HFFc6 (cell line): ENCODE results near the gene SPACA9. TPM values are rescaled to one million over a fixed set of nuclear protein-coding genes. Genes with fewer than 3 reads are reported as not detected.
A peak's percentile ranks its signal among the peaks of the same experiment; 100 is the strongest.

Source experiments
- DNase-seq: peaks from one replicate; pipeline ENCODE4 v3.0.0-alpha.2; 2018
- H3K27ac Mint-ChIP-seq: 2 replicates; pipeline ENCODE4 v1.8.0; 2020; ENCODE audit warnings: mild to moderate bottlenecking, mixed read lengths
- H3K27me3 Mint-ChIP-seq: 2 replicates; pipeline ENCODE4 v1.8.0; 2021; ENCODE audit warnings: mild to moderate bottlenecking, moderate library complexity, mixed read lengths; ENCODE audit not compliant: insufficient read depth
- H3K36me3 Mint-ChIP-seq: 2 replicates; pipeline ENCODE4 v1.8.0; 2021; ENCODE audit warnings: low read depth, mixed read lengths
- H3K4me1 Mint-ChIP-seq: 2 replicates; pipeline ENCODE4 v1.8.0; 2020; ENCODE audit warnings: low read depth, mixed read lengths
- H3K4me3 Mint-ChIP-seq: 2 replicates; pipeline ENCODE4 v1.8.0; 2020; ENCODE audit warnings: mild to moderate bottlenecking, moderate library complexity, mixed read lengths
- H3K9me3 Mint-ChIP-seq: 2 replicates; pipeline ENCODE4 v1.8.0; 2020; ENCODE audit warnings: mild to moderate bottlenecking, mixed read lengths
- total RNA-seq, 6 experiments: library from RNA; stranded (reverse); fragmentation: NEBNext Ultra II Directional; extraction: Animal tissue kit (Norgen Biotek cat#: 25700); gene quantifications; 2 replicates in 1 of 6; 3 replicates in 5 of 6; pipeline ENCODE4 v1.2.3, GENCODE V29; 2021
- TF ChIP-seq, protein P1 (sequence below): fragments of 200-600 bp; sonication (generic); IDR thresholded peaks from 2 replicates; pipeline ENCODE4 v1.5.0; 2021; ENCODE audit warnings: antibody characterized with exemption, mild to moderate bottlenecking

SPACA9 gene
- total RNA-seq, 6 experiments from 2014 or later = 5.7 to 8.9 (median 6.3) TPM

DNA sequence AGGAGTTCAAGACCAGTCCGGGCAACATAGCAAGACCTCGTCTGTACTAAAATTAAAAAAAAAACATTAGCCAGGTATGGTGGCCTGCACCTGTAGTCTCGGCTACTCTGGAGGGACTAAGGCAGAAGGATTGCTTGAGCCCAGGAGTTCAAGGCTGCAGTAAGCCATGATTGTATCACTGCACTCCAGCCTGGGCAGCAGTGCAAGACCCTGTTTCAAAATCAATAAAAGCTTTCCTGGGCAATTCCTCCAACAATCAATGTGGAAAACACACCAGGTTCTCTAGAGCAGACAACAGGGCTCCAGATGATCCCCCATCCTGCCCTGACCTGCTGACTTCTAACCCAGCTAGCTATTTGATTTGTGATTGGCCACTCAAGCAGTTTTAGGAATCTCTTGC is 1.8 kb upstream of the SPACA9 start:
- no peaks in the 10 kb centered on the region for H3K9me3 Mint-ChIP-seq
- no peak overlapping the region for H3K27ac Mint-ChIP-seq
- no peaks in the 10 kb centered on the region for H3K36me3 Mint-ChIP-seq
- no peak for DNase-seq
- H3K4me1 Mint-ChIP-seq = peaks cover 13% of the 10 kb centered on the region
- H3K27me3 Mint-ChIP-seq = peaks cover 14% of the 10 kb centered on the region
- TF ChIP-seq, protein P1, sequence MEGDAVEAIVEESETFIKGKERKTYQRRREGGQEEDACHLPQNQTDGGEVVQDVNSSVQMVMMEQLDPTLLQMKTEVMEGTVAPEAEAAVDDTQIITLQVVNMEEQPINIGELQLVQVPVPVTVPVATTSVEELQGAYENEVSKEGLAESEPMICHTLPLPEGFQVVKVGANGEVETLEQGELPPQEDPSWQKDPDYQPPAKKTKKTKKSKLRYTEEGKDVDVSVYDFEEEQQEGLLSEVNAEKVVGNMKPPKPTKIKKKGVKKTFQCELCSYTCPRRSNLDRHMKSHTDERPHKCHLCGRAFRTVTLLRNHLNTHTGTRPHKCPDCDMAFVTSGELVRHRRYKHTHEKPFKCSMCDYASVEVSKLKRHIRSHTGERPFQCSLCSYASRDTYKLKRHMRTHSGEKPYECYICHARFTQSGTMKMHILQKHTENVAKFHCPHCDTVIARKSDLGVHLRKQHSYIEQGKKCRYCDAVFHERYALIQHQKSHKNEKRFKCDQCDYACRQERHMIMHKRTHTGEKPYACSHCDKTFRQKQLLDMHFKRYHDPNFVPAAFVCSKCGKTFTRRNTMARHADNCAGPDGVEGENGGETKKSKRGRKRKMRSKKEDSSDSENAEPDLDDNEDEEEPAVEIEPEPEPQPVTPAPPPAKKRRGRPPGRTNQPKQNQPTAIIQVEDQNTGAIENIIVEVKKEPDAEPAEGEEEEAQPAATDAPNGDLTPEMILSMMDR = no peak
- peak overlapping the region; percentile 82; the same call in 1 of the 2 replicates for H3K4me3 Mint-ChIP-seq

DNA sequence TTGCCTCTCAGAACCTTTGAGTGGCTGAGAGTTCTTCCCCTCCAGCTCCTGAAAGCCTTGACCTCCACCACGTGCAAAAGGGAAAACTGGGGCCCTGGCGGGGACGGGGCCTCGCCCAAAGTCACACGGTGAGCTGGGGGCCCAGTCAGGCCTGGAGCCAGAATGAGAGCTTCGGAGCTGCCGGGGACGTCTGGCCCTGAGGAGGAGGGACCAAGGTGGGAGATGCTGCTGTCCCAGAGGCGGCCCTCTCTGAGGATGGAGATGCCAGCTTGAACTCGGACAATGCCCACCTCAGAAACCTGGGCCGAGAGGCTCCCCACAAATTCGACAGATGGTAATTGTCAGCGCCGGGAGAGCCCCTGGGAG is 1.3 kb upstream of the SPACA9 start:
- TF ChIP-seq, protein P1 = no peak
- Mint-ChIP-seq H3K36me3 (no peaks in the 10 kb centered on the region), H3K4me1 (peaks cover 13% of the 10 kb centered on the region), H3K27me3 (peaks cover 14% of the 10 kb centered on the region), H3K27ac (peak overlapping the region; percentile 36; the same call in 1 of the 2 replicates), H3K9me3 (no peaks in the 10 kb centered on the region), H3K4me3 (peak overlapping the region; percentile 82)
- DNase-seq = no peak

GRCh38 chr9:132877824-132878694 is 639 bp upstream of the SPACA9 start, which contains the start of gene AK8:
TSS of gene AK8 (minus strand) at chr9:132878284. CDS start at chr9:132878255, 29 bp downstream.
- Mint-ChIP-seq H3K4me1 (peaks cover 13% of the 10 kb centered on the region), H3K4me3 (peak within 1 kb of the TSS; percentile 82), H3K27ac (peak within 1 kb of the TSS; percentile 73), H3K36me3 (no peaks in the 10 kb centered on the region), H3K27me3 (peaks cover 14% of the 10 kb centered on the region), H3K9me3 (no peaks in the 10 kb centered on the region)
- TF ChIP-seq, protein P1 = no peak
- peak; percentile 42 for DNase-seq

DNA sequence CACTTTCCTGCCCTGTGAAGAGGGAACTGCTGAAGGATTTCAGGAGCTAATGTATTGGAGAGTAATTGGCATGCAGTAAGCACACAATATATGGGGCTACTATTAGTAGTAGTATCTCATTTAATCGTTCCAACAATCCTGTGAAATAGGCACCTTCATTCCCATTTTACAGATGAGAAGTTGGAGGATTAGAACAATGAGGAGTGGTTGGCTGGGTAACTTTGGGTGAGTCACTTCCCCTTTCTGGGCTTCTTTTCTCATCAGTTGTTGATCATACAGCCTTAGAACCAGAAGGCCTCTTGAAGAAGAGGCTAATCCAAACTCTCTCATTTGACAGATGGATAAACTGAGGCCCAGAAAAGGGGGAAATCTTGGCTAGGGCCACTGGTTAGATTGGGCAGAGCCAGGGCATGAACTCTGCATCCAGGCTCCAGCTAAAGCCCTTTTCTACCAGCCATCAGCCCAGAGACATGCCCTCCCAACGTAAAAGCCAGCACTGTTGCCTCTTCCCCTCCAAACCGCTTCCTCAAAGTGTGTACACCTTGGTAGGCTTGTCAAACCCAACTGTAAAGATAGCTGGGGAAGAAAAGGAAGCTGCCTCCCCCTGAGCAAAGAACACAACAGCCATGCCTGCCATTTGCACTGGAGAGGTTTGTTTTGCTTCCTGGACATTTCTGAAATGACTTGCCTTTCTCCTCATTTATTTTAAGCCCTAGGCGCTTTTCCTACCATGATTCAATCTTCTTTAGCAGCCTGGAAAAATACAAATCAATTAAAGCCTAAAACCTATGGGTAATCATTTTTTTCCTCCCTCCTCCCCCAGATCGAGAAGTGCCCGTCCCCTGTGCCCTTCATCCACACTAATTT is 992 bp downstream of the SPACA9 start:
- Mint-ChIP-seq H3K27me3 (peaks cover 11% of the 10 kb centered on the region), H3K4me1 (peaks cover 13% of the 10 kb centered on the region), H3K27ac (peak overlapping the region; percentile 73), H3K36me3 (no peaks in the 10 kb centered on the region), H3K4me3 (peak overlapping the region; percentile 82), H3K9me3 (no peaks in the 10 kb centered on the region)
- TF ChIP-seq, protein P1 = no peak
- no peak for DNase-seq

DNA sequence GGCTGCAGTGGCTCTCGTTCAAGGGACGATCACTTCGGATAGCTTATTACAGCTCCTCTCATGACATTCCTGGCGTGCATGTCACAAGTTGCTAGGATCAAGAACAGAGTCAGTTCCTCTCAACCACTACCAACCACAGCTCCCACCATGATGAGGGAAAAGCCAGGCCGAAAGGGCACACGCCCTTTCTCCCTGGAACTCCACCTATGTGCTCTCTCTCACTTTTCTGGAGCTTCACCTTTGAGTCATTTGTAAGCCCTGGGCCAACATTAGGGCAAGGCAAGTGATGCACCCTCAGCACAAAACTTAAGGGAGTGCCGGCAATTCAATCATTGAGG is 1.6 kb downstream of the SPACA9 start:
- TF ChIP-seq, protein P1 = no peak
- no peaks in the 10 kb centered on the region for H3K9me3 Mint-ChIP-seq
- no peak for DNase-seq
- H3K27me3 Mint-ChIP-seq = peaks cover 8% of the 10 kb centered on the region; the same call in 1 of the 2 replicates
- no peak overlapping the region; the same call in 1 of the 2 replicates for H3K27ac Mint-ChIP-seq
- no peak overlapping the region for H3K4me3 Mint-ChIP-seq
- peaks cover 13% of the 10 kb centered on the region for H3K4me1 Mint-ChIP-seq
- H3K36me3 Mint-ChIP-seq = no peaks in the 10 kb centered on the region
